VCaP (cell line): Measurements from ENCODE around the gene ZNF574.

ENCODE experiments used
- H3K27ac ChIP-seq: fragments of 450-650 bp; 2 replicates; pipeline ENCODE4 v1.5.1; 2017
- TF ChIP-seq, protein P1 (sequence below): fragments of 450-650 bp; conservative IDR thresholded peaks from 2 replicates; pipeline ENCODE4 v1.5.1; 2017; ENCODE audit warnings: mild to moderate bottlenecking, moderate library complexity

Gene ZNF574

DNA sequence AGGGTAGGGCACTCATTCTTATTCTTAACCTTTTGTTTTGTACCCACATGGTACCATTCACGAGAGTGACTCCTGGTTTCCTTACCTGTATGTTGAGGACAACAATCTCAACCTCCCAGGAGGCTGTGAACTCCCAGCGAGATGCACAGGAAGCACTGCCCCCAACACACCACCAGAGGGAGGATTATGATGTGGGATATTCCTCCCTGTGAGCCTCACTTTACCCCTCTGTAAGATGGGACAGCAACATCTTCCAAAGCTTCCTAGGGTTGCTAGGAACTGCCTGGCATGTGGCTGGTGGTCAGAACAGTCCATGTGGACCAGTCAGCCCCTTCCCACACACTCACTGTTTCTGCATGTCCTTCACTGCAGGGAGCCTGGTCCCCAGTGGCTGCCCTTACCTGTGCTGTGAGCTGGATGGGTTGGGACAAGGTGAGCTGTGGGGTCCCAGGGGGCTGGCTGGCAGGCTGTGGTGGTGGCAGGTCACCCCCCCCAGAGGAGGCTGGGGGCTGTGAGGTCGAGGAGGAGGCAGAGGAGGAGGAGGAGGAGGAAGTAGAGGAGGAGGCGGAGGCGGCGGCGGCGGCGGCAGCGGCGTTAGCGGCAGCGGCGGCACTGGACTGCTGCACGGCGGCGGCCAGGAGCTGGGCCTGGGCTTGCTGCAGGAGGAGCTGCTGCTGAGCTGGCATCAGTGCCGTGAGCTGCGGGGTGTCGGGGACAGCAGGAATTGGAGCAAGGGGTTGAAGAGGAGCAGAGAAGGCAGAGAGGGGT is 40.5 kb downstream of the ZNF574 start:
- no peak overlapping the region for H3K27ac ChIP-seq

DNA sequence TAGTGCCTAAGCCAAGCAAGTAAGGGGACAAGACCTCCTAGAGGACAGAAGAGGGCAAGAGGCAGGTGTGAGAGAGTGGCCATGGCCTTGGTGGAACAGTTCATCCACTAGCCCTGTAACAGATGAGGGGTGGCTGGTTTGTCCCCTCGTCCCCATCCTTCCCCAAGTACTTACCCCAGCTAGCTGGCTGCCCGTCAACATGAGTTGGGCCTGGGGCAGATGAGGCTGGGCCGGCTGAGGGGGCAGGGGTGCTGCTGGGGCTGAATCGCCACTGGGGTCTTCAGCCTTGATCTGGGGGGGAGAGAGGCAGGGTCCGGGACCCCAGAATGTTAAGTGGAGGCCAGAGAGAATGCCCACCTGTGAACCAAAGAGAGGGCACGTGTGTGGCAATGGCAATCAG is 41.1 kb downstream of the ZNF574 start:
- no peak overlapping the region for H3K27ac ChIP-seq
- TF ChIP-seq, protein P1, sequence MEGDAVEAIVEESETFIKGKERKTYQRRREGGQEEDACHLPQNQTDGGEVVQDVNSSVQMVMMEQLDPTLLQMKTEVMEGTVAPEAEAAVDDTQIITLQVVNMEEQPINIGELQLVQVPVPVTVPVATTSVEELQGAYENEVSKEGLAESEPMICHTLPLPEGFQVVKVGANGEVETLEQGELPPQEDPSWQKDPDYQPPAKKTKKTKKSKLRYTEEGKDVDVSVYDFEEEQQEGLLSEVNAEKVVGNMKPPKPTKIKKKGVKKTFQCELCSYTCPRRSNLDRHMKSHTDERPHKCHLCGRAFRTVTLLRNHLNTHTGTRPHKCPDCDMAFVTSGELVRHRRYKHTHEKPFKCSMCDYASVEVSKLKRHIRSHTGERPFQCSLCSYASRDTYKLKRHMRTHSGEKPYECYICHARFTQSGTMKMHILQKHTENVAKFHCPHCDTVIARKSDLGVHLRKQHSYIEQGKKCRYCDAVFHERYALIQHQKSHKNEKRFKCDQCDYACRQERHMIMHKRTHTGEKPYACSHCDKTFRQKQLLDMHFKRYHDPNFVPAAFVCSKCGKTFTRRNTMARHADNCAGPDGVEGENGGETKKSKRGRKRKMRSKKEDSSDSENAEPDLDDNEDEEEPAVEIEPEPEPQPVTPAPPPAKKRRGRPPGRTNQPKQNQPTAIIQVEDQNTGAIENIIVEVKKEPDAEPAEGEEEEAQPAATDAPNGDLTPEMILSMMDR: no peak

More for the DNA sequence above, 40.5 kb downstream of the ZNF574 start:
- TF ChIP-seq, protein P1: no peak

DNA sequence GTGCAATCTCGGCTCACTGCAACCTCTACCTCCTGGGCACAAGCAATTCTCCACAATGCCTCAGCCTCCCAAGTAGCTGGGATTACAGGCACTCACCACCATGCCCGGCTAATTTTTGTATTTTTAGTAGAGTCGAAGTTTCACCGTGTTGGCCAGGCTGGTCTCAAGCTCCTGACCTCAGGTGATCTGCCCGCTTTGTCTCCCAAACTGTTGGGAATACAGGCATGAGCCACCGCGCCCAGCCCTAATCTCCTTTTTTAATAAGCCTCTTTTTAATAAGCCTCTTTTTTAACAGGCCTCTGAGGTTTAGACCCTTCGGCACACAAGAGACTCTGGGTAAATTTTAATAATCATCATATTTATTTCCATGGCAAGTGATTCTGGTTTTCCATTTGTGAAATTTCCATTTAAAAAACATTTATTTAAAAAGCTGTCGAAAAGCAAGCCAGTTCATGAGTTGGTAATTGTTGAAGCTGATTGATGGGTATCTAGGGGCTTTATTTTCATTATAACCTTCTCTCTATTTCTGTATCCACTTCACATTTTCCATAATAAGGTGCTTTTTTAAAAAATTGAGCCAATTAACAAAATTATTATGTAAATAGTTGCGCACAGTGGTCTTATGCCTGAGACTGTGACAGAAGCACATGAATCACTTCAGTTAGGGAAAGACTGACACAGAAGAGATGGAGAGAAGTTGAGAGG is 44.5 kb downstream of the ZNF574 start:
- H3K27ac ChIP-seq: no peak overlapping the region
- TF ChIP-seq, protein P1: no peak

DNA sequence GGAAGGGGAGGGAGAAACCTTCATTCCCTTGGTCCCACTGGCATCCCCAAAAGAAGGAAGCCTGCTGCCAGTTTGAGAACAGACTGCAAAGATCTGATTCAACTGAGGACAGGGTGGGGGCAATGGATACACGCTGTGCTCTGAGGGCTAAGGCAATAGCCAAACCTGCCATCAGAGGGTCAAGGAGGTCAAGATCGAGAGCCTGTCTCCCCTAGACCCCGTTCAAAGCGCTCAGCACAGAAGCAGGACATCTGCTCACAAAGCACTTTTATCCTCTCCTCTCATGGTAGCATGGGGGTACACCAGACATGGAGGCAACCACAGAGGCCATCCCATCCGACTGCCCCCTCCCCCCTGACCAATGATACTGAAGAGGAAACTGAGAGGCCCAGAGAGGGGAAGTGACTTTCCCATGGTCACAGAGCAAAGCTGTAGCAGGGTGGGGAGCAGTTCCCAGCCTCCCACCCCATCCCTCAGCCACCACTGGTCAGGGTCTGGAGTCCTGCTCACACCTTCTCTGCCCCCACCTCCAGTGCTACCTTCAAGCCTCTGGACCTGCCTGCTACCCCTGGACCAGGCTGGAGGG is 45.2 kb downstream of the ZNF574 start:
- no peak overlapping the region for H3K27ac ChIP-seq
- TF ChIP-seq, protein P1: no peak

DNA sequence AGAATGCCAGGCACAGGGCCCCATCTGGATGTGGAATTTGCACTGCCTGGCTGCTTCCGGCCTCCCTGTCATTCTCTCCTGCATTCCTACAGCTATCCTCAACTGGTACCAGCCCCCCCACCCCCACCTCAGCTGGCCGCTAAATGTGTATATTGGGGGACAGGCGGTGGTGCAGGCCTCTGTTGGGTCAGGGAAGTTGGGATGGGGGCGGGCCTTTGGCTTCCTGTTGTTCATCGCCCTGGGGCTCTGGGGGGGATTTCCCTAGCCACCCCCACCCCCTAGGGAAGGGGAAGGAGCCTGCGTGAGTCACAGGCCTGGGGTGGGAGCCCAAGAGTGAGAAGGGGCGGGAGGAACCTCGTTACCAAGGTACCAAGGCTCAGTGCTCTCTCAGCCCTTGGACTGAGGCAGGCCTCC is 45.7 kb downstream of the ZNF574 start:
- TF ChIP-seq, protein P1: no peak
- H3K27ac ChIP-seq: no peak overlapping the region

DNA sequence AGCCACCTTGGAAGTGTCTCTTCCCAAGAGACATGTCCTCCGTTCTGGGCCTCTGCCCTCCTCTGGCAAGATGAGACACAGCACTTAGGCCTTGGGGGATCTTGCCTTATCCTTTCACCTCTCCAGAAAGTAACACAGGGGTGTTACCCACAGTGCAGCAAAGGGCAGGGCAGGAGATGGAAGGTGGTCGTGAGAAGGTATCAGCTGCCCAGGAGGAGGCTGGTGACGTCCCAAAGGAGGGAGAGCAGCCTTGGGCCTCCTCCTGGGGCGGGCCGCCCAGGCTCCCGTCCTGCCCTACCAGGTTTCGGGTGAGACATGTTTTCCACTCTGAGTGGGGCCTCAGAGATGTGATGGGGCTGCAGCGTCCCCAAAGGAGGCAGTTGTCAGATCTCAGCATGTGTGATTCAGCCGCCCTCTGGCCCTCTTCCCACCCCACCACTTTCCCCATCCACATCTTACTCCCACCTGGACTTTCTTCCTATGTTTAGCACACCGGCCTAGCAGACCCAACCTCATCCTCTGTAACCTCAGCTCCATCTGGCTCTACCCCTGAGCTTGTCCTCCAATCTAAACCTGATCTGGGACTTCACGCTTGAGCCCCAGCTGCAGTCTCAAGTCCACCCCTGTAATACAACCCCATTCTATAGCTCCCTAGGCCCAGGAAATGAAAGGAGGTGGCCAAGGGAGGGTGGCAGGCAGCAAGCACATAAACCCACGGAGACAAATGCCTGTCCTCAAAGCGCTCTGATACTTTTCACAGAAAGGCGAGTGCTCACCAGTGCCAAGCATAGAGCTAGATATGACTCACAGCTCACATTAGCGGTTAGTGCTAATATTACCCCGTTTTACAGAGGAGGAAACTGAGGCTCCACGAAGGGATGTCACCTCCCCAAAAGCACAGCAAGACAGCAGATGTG is 47.0 kb downstream of the ZNF574 start:
- TF ChIP-seq, protein P1: no peak
- no peak overlapping the region for H3K27ac ChIP-seq
